Body of pancreas (tissue), 4 donors: ENCODE data around the gene FNDC5. TPM values are rescaled to one million over a fixed set of nuclear protein-coding genes. Genes with fewer than 3 reads are reported as not detected.

Experiments used
- ATAC-seq: fragments of 150-250 bp; one replicate; pipeline ENCODE4 v1.9.1; 2016
- DNase-seq, 4 donors: peaks; one replicate each; pipeline ENCODE4 v3.0.0-alpha.2; 2019
- H3K27ac ChIP-seq, 4 donors: fragments of 200-600 bp; sonication (generic); 1 replicate in 3 of 4; 2 replicates in 1 of 4; pipeline versions ENCODE4 v1.5.1 to v1.6.1; 2016 to 2019; ENCODE audit warnings: mild to moderate bottlenecking in 1 of 4, mixed read lengths in 1 of 4, moderate library complexity in 1 of 4
- H3K27me3 ChIP-seq, 2 donors: fragments of 200-600 bp; sonication (generic); one replicate each; pipeline ENCODE4 v1.6.0; 2016; ENCODE audit warnings: mild to moderate bottlenecking in 1 of 2
- H3K36me3 ChIP-seq, 2 donors: fragments of 200-600 bp; sonication (generic); replicated peaks in 1 of 2; 2 replicates each; pipeline ENCODE4 v1.5.1; 2016; ENCODE audit warnings: low read depth in 2 of 2; ENCODE audit not compliant: insufficient read depth in 1 of 2
- H3K4me1 ChIP-seq: fragments of 200-600 bp; sonication (generic); one replicate; pipeline ENCODE4 v1.6.0; 2016
- H3K4me3 ChIP-seq, 2 donors: fragments of 200-600 bp; sonication (generic); 1 replicate in 1 of 2; 2 replicates in 1 of 2; pipeline ENCODE4 v1.5.1; 2016 to 2019
- H3K9me3 ChIP-seq, 3 donors: fragments of 200-600 bp; sonication (generic); 1 replicate in 2 of 3; 2 replicates in 1 of 3; pipeline ENCODE4 v1.5.1; 2016
- POLR2A ChIP-seq, 3 donors: fragments of 450-650 bp; IDR thresholded peaks; one replicate each; pipeline ENCODE4 v1.6.1; 2016; ENCODE audit warnings: antibody characterized with exemption in 3 of 3, mild to moderate bottlenecking in 2 of 3
- WGBS, 2 donors: methylation state at CpG; one replicate each; pipeline ENCODE4 v1.1.5; 2017; 5-methylcytosine and 5-hydroxymethylcytosine counted together
- intact Hi-C: fragments of 100-400 bp; cut with DNase I; formaldehyde crosslinking; loops from one replicate; pipeline ENCODE4 v1.15.1; 2023
- total RNA-seq, 2 donors: library from RNA; depleted of rRNA; stranded (reverse); fragments of >200 nt; gene quantifications; one replicate each; pipeline ENCODE4 v1.1.0, GENCODE V29; 2016
- TF ChIP-seq, protein P1 (sequence below), 7 experiments: fragments of 450-650 bp in 4 of 7; fragments of 200-600 bp in 3 of 7; sonication (generic) in 3 of 7; IDR thresholded peaks; one replicate each; pipeline ENCODE4 v1.5.1; 2016 to 2019; ENCODE audit warnings: antibody characterized with exemption in 7 of 7

Gene FNDC5
- total RNA-seq, 2 donors from 2014 or later: not detected

DNA sequence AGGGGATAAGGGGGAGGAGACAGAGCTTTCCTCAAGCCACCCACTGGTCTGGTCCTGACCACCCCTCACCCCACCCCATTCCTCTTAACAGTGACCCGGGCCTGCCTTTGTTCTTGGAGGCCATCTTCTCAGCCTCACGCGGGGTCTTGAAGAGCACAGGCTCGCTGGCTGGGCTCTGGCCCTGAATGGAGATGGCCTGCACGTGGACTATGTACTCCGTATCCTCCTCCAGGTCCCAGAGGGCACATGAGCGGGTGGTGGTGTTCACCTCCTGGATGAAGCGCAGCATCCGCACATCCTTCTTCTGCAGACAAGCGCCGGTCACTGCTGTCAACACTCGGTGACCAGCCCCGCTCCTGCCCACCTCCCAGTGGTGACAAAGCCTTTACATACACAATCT lies 2.6 kb downstream of the FNDC5 start:
- TF ChIP-seq, protein P1, sequence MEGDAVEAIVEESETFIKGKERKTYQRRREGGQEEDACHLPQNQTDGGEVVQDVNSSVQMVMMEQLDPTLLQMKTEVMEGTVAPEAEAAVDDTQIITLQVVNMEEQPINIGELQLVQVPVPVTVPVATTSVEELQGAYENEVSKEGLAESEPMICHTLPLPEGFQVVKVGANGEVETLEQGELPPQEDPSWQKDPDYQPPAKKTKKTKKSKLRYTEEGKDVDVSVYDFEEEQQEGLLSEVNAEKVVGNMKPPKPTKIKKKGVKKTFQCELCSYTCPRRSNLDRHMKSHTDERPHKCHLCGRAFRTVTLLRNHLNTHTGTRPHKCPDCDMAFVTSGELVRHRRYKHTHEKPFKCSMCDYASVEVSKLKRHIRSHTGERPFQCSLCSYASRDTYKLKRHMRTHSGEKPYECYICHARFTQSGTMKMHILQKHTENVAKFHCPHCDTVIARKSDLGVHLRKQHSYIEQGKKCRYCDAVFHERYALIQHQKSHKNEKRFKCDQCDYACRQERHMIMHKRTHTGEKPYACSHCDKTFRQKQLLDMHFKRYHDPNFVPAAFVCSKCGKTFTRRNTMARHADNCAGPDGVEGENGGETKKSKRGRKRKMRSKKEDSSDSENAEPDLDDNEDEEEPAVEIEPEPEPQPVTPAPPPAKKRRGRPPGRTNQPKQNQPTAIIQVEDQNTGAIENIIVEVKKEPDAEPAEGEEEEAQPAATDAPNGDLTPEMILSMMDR (IDR thresholded peaks at IDR 0.05): no peak
- no peak for TF ChIP-seq POLR2A (IDR thresholded peaks at IDR 0.05)
- Histone ChIP-seq H3K36me3 (no peaks in the 10 kb centered on the region), H3K27ac (no peak overlapping the region), H3K4me1 (peaks cover 11% of the 10 kb centered on the region), H3K9me3 (no peaks in the 10 kb centered on the region), H3K4me3 (no peak overlapping the region), H3K27me3 (no peaks in the 10 kb centered on the region)
- ATAC-seq (no peak), DNase-seq (no peak)
- intact Hi-C loops: no loop called here
- WGBS, 2 donors: 89 to 92% methylated on average over 13 of the region's 13 CpGs

DNA sequence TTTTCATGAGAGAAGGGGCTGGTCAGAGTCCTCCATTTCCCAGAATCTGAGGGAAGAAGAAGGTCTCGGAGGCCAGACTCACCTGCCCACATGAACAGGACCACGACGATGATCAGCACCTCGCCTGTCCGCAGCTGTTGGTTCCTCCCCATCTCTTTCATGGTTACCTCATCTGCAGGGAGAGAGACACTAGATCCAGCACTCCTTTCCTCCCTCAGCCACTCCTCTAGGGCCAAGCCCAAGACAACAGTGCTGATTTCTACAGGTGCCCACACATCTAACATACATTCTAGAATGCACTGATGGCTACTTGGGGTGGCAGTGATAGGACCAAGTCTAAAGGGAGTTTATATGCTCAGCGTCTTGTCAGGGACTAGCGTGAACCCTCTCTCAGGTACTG lies 3.0 kb downstream of the FNDC5 start:
- no peaks in the 10 kb centered on the region for H3K27me3 ChIP-seq
- ATAC-seq (no peak), DNase-seq (no peak)
- no peaks in the 10 kb centered on the region for H3K36me3 ChIP-seq
- no peak overlapping the region for H3K4me3 ChIP-seq
- intact Hi-C loops: no loop called here
- no peaks in the 10 kb centered on the region for H3K9me3 ChIP-seq
- H3K27ac ChIP-seq: no peak overlapping the region
- no peak for TF ChIP-seq POLR2A (IDR thresholded peaks at IDR 0.05)
- TF ChIP-seq, protein P1 (IDR thresholded peaks at IDR 0.05): no peak
- H3K4me1 ChIP-seq: peaks cover 11% of the 10 kb centered on the region
- 89 to 90% methylated on average over 7 of the region's 7 CpGs for WGBS, 2 donors

DNA sequence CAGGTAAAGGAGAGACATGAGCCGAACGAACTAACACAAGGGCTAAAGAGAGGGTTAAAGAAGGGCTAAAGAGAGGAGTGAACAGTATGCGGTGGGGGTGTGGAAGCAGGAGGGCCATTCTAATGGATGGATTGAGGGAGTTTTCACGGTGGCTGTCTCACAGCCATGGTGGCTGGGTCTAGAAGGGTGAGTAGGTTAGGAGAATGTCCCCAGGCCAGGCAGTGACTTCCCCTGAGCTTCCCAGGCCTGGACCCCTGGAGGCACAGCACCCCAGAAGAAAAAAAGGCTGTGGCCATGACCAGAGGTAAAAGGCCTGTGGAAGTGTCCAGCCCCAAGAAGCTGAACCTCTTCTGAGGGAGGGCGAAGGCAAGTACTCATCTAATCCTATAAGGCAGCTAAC lies 3.6 kb downstream of the FNDC5 start:
- Histone ChIP-seq H3K27ac (no peak overlapping the region), H3K4me1 (peaks cover 11% of the 10 kb centered on the region), H3K27me3 (no peaks in the 10 kb centered on the region), H3K36me3 (peaks cover 0 to under 1% of the 10 kb centered on the region in 2 donors), H3K4me3 (no peak overlapping the region), H3K9me3 (no peaks in the 10 kb centered on the region)
- ATAC-seq (no peak), DNase-seq (no peak)
- TF ChIP-seq POLR2A (IDR thresholded peaks at IDR 0.05): no peak
- TF ChIP-seq, protein P1 (IDR thresholded peaks at IDR 0.05): no peak
- WGBS, 2 donors: 81 to 92% methylated on average over 5 of the region's 5 CpGs
- intact Hi-C loops: no loop called here

DNA sequence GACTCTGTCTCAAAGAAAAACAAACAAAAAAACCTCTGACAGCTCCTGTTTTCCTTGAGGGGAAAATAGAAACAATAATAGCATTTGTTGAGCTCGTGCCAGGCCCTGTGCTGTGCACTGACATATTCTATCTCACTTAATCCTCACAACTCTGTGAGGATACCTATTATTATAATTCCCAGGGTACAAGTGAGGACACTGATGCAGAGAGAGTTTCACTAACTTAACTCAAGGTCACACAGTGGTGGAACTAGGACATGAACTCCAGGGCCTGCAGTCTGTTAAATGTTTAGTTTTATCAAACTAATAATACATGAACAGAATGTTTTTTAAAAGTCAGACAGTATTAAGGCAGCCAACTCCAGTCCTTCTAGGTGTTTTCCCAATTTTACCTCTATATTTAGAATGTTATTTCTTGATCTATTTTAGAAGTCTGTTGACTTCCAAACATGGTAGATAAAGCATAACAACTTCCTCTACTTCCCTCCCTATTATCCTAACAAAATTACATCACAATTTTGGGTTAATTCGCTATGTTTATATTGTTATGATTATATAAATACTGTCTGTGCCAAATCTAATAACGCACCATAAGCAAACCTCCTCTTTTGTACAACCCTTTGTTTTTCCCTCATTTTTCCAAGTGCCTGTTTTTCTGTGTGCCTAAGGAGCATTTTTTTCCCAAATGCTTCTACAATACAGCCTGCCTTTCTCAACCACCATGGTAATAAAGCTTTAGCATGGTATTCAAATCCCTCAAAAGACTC lies 4.9 kb downstream of the FNDC5 start:
- WGBS, 2 donors: 48 to 54% methylated on average over 3 of the region's 3 CpGs
- Histone ChIP-seq H3K27ac (no peak overlapping the region), H3K9me3 (no peaks in the 10 kb centered on the region), H3K4me1 (peaks cover 6% of the 10 kb centered on the region), H3K4me3 (no peak overlapping the region), H3K36me3 (peaks cover 0 to 2% of the 10 kb centered on the region in 2 donors), H3K27me3 (no peaks in the 10 kb centered on the region)
- ATAC-seq: no peak
- intact Hi-C loops: no loop called here
- TF ChIP-seq, protein P1 (IDR thresholded peaks at IDR 0.05): no peak
- TF ChIP-seq POLR2A (IDR thresholded peaks at IDR 0.05): no peak
- DNase-seq: no peak
